ENCODE data around the gene SLC25A17.
"Not testable (repeated sequence)": the region's sequence is repeated elsewhere in the genome, so short reads cannot be mapped to it uniquely, and the experiment has no call there.

The SLC25A17 gene, protein sequence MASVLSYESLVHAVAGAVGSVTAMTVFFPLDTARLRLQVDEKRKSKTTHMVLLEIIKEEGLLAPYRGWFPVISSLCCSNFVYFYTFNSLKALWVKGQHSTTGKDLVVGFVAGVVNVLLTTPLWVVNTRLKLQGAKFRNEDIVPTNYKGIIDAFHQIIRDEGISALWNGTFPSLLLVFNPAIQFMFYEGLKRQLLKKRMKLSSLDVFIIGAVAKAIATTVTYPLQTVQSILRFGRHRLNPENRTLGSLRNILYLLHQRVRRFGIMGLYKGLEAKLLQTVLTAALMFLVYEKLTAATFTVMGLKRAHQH

DNA sequence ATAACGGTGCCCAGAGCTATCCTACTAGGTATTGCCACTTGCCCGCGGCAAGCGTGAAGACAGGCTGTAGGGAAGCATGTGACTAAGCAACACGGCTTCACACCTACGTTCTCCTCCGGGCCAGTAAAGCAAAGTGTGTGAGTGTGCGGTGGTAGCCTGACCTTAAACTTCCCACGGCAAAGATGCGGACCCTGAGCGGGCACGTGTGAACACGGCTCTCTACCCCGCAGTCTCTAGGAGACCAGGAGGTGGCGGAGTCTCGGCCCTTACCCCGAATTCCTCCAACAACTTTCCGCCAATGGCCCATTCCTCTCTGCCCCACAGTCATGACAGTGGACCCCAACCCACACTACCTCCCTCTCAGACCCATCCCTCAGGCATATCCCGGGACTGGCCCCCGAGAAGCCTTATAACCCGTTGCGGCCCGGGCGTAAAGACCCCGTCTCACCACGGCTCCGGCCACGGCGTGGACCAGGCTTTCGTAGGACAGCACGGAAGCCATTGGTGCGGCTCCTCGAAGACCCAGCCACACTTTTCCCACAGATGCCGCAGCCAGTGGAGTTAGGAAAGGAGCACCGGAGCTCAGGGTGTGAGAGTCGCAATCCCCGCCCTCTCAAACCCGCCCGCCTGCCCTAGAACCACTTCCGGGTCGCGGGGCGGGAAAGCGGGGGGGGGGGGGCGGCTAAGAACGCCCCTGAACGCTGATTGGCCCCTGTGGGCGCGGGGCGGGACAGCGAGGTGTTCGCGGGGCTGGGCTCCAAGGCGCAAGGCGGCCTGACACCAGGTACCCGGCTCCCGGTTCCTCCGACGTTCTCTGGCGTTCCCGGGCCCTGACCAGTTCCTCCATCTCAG is at the start of gene SLC25A17:
Gene SLC25A17 (minus strand): TSS at position 600 of the 852 bp plus-strand sequence. CDS start 98 bp downstream, at position 502.
- Histone ChIP-seq H3K9me3 (no peaks in the 10 kb centered on the region), H3K27me3 (ENCODE audit: low read depth) (no peaks in the 10 kb centered on the region), H3K4me3 (peak within 1 kb of the TSS; percentile 90), H3K4me1 (peaks cover 17% of the 10 kb centered on the region), H3K36me3 (replicated peaks) (peaks cover 14% of the 10 kb centered on the region)
- peak; percentile 82 to 93 for DNase-seq (ENCODE audit: low spot score in 2 of 2)
- in situ Hi-C loops (cut with MboI; ENCODE audit: low sequenced_read_pairs) = no loop called here

DNA sequence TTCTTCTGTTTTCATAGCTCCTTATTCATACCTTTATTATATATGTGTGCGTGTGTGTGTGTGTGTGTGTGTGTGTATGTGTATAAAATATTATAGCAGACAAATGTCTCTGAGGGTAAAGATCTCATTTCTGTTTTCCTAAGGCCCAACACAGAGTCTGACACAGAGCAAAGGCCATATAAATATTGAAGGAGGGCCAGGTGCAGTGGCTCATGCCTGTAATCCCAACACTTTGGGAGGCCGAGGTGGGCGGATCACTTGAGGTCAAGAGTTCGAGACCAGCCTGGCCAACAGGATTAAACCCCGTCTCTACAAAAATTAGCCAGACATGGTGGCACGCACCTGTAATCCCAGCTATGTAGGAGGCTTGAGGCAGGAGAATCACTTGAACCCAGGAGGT is 49.2 kb upstream of the SLC25A17 start:
- DNase-seq (ENCODE audit: low spot score in 2 of 2); in situ Hi-C loops (cut with MboI; ENCODE audit: low sequenced_read_pairs); H3K36me3 ChIP-seq (replicated peaks); H3K4me3 ChIP-seq; H3K9me3 ChIP-seq; H3K27me3 ChIP-seq (ENCODE audit: low read depth): not testable (repeated sequence)
- peaks cover 15% of the 10 kb centered on the region for H3K4me1 ChIP-seq

DNA sequence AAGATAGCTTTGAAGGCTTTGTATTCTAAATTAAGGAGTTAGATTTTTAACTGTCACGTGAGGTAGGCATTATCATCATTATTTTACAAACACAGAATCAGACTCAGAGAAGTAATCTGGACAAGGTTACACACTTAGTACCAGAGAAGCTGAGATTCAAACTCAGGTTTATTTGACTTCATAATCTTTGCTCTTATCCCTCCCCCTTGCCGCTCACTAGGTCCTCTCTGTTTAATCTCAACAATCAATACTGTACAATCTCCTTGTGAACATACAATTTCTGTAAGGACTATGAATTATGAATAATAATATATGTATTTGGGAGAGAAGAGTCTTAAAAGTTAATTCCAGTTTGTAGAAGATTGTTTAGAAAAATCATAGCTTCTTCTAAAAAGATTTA is 48.0 kb upstream of the SLC25A17 start:
- Histone ChIP-seq H3K36me3 (replicated peaks) (peaks cover 4% of the 10 kb centered on the region), H3K9me3 (no peaks in the 10 kb centered on the region), H3K27me3 (ENCODE audit: low read depth) (no peaks in the 10 kb centered on the region), H3K4me1 (peaks cover 18% of the 10 kb centered on the region), H3K4me3 (no peak overlapping the region)
- DNase-seq (ENCODE audit: low spot score in 2 of 2) = no peak
- in situ Hi-C loops (cut with MboI; ENCODE audit: low sequenced_read_pairs) = no loop called here

DNA sequence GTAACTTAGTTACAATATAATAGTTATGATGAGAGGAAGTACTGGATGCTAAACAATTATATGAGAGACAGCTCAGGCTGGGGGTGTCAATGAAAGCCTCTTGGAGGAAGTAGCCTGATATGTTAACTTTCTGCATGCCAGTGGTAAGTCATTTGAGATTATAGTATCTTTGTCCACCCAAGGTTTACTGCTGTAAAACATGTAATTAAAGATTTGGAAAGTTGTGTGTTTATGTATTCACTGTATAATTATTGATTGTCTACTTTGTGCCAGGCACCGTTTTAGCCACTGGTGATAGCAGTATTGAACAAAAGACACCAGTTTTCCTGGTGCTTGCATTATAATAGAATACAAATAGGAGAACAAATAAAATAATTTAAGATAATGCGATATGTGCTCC is 43.4 kb upstream of the SLC25A17 start:
- Histone ChIP-seq H3K4me3 (no peak overlapping the region), H3K9me3 (no peaks in the 10 kb centered on the region), H3K36me3 (replicated peaks) (peaks cover 9% of the 10 kb centered on the region), H3K4me1 (peaks cover 18% of the 10 kb centered on the region), H3K27me3 (ENCODE audit: low read depth) (no peaks in the 10 kb centered on the region)
- in situ Hi-C loops (cut with MboI; ENCODE audit: low sequenced_read_pairs) = no loop called here
- DNase-seq (ENCODE audit: low spot score in 2 of 2) = no peak

DNA sequence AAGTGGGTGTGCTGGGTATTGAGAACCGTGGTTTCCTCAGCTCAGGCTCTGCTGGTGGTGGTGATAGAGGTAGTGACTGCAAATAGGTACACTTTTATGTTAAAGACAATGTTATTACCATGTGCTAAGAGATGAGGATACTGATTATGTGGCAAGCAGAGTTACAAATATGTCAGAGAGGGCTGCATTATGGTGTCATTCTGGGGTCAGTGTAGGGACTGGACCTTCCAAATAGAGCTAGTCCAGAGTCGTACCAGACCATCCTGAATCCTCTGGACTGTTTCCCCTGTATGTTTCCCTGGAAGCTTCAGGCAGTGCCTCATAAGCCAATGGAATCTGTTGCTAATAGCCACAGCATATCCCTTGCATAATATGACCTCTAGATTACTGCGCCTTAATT is 42.9 kb upstream of the SLC25A17 start, which contains the start of gene DNAJB7:
Gene DNAJB7 (minus strand): TSS at position 101 of the 400 bp plus-strand sequence. CDS start 119 bp downstream, outside the sequence.
- no peak for DNase-seq (ENCODE audit: low spot score in 2 of 2)
- Histone ChIP-seq H3K36me3 (replicated peaks) (peaks cover 9% of the 10 kb centered on the region), H3K9me3 (no peaks in the 10 kb centered on the region), H3K4me3 (no peak within 1 kb of the TSS), H3K4me1 (peaks cover 16% of the 10 kb centered on the region), H3K27me3 (ENCODE audit: low read depth) (no peaks in the 10 kb centered on the region)
- in situ Hi-C loops (cut with MboI; ENCODE audit: low sequenced_read_pairs) = no loop called here

DNA sequence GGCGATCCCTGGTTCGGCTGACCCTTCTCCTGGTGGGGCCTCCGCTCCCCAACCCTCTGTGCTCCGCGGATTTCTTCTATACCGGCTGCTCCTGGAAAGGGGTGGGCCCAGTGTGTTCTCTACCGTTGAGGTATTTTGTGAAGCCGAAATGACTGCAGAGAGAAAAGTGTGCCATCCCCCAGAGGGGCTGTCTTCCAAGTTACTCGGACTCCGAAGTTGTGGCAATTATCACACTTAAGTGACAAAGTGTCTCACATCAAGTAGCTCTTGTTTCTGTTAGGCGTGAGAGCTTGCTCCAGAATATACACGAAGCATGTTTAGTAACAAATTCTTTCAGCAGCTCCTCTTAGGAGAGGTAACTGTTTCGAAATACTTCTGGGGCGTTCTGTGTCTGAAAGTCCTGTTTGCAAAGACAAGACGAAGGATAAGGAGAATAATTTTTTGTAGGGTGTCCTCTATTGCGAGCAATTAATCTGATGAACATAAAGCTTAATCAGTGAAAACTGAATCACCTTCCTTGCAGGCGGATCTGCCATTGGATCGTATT is 38.2 kb upstream of the SLC25A17 start:
- H3K9me3 ChIP-seq = no peaks in the 10 kb centered on the region
- H3K27me3 ChIP-seq (ENCODE audit: low read depth) = no peaks in the 10 kb centered on the region
- H3K4me1 ChIP-seq = peaks cover 14% of the 10 kb centered on the region
- peaks cover 9% of the 10 kb centered on the region for H3K36me3 ChIP-seq (replicated peaks)
- peak overlapping the region; percentile 84 for H3K4me3 ChIP-seq
- no peak for DNase-seq (ENCODE audit: low spot score in 2 of 2)
- in situ Hi-C loops (cut with MboI; ENCODE audit: low sequenced_read_pairs) = no loop called here

DNA sequence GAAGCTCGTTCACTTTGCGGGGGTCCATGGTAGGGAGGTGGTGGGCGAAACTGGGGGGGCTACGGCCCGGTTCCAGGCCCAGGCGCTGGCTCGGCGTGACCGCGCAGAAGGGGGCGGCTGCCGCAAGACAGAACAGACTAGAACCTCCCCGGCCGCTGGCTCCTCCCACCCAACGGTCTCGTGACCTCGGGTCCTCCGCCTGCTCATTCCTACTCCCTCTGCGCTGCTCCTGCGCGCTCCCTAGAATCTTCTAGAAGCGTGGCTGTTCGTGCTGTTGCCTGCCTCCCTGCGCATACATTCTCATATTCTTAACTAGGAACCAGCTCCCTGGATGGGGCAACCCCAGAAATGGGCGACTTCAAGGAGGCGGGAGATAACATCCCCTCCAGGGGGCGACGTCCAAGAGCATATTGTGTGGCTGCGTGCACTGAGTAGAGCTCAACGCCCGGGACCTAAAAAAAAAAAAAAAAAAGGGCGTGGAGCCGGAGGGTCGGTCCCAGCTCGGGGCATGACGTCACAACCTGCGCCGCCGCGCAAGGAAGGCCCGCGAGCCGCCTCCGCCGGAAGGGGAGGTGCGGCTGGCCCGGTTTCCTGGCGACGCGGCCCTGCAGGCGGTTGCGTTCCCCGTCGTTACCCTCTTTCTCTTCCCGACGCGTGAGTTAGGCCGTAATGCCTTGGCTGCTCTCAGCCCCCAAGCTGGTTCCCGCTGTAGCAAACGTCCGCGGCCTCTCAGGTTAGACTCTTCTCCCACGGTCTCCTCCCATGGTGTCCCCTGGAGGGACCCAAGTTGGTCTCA is 37.6 kb upstream of the SLC25A17 start, which contains the start of the genes ST13 and XPNPEP3:
Gene ST13 (minus strand): TSS at position 127 of the 796 bp plus-strand sequence. CDS start 99 bp downstream, at position 28.
Gene XPNPEP3 (plus strand): TSS at position 636 of the 796 bp plus-strand sequence. CDS start 34 bp downstream, at position 670.
- no peaks in the 10 kb centered on the region for H3K27me3 ChIP-seq (ENCODE audit: low read depth)

DNA sequence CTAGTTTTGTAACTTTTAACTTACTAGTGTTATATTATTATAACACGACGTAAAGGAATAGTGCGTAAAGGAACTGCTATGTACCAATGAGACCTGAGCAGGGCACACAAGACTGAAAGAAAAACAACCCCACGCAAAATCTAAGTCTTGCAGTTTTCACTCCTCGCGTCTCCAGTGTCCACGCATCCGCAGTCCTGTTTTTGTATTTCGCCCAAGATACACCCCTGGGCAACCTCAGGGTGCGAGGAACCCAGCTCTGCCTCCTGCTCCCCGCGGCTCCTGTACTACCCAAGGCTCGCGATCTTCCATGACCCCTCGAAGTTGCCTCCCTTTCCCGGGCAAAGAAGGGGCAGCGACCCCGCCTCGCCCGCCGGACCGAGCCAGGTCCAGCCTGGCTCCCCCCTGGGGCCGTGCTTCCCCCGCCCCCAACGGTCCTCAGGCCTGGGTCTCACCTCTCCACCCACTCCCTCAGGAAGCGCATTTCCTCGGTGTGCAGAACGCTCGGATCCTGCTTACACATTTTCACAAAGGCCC is 36.9 kb upstream of the SLC25A17 start:
- in situ Hi-C loops (cut with MboI; ENCODE audit: low sequenced_read_pairs) = no loop called here
- no peaks in the 10 kb centered on the region for H3K9me3 ChIP-seq

More for the DNA sequence above, 37.6 kb upstream of the SLC25A17 start, which contains the start of the genes ST13 and XPNPEP3:
- peak within 1 kb of the TSS; percentile 84 for H3K4me3 ChIP-seq
- peaks cover 8% of the 10 kb centered on the region for H3K36me3 ChIP-seq (replicated peaks)
- H3K9me3 ChIP-seq = no peaks in the 10 kb centered on the region
- in situ Hi-C loops (cut with MboI; ENCODE audit: low sequenced_read_pairs) = no loop called here
- DNase-seq (ENCODE audit: low spot score in 2 of 2) = peak; percentile 89 to 98
- peaks cover 16% of the 10 kb centered on the region for H3K4me1 ChIP-seq

DNA sequence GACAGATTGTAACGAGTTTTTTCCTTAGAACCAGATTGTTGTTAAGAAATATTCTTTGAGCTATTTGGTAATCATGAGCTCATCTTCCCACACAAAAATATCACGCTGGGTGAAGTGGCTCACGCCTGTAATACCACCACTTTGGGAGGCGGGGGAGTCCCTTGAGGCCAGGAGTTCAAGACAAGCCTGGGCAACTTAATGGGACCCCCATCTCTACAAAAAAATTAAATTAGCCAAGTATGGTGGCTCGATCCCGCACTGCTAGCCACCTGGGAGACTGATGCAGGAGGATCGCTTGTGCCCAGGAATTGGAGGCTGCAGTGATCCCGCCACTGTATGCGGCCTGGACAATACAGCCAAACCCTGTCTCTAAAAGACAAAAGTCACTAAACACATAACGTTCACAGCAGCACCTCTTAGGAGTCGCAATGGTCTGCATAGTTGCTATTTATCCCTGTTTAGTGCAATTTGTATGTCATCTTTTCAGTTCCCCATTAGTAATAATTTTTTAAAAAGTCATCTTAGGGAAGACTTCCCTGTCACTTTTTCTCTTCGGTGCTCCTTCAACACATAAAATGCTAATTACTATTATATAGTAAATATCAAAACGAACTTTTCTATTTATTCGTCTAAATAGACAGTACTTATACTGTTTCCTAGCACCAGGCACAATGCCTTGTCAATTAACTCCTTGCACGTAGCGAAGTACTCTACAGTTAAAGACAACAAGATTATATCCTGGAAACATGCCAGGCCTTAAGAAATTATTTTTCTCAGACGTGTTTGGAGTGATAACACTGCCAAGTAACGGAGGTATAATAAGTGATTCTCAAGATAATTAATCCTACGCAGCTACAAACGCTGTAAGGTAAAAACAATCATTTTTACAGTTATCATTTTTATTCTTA is 36.2 kb upstream of the SLC25A17 start:
- peaks cover 9% of the 10 kb centered on the region for H3K36me3 ChIP-seq (replicated peaks)
- in situ Hi-C loops (cut with MboI; ENCODE audit: low sequenced_read_pairs) = no loop called here
- no peaks in the 10 kb centered on the region for H3K27me3 ChIP-seq (ENCODE audit: low read depth)
- H3K4me3 ChIP-seq = peak overlapping the region; percentile 84
- H3K9me3 ChIP-seq = no peaks in the 10 kb centered on the region
- peaks cover 16% of the 10 kb centered on the region for H3K4me1 ChIP-seq
- DNase-seq (ENCODE audit: low spot score in 2 of 2) = peak; percentile 25 to 40

More for the DNA sequence above, 36.9 kb upstream of the SLC25A17 start:
- Histone ChIP-seq H3K36me3 (replicated peaks) (peaks cover 4% of the 10 kb centered on the region), H3K4me1 (peaks cover 16% of the 10 kb centered on the region), H3K4me3 (peak overlapping the region; percentile 84), H3K27me3 (ENCODE audit: low read depth) (no peaks in the 10 kb centered on the region)
- peak in 1 of 2 experiments; percentile 53 for DNase-seq (ENCODE audit: low spot score in 2 of 2)

DNA sequence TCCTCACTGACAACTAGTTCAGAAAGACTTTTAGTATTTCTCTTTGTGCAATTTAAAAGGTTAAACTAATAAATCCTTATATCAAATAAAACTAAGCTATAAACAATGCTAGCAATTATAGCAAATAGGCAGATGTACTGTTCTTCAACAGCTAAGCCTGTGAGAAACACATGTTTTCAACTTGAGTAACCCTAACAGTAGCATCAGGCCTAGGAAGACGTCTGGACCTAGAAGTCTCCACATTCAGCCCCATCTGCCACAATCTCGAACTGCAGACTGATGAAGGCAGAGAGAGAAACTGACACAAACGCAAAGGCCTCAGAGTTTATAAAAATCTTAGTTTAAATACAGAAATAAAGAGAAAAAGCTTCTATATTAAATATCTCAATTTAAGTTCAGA is 34.8 kb upstream of the SLC25A17 start:
- in situ Hi-C loops (cut with MboI; ENCODE audit: low sequenced_read_pairs) = no loop called here
- Histone ChIP-seq H3K27me3 (ENCODE audit: low read depth) (no peaks in the 10 kb centered on the region), H3K4me3 (peak overlapping the region; percentile 84), H3K36me3 (replicated peaks) (peaks cover 16% of the 10 kb centered on the region), H3K9me3 (no peaks in the 10 kb centered on the region), H3K4me1 (peaks cover 16% of the 10 kb centered on the region)
- DNase-seq (ENCODE audit: low spot score in 2 of 2) = no peak

DNA sequence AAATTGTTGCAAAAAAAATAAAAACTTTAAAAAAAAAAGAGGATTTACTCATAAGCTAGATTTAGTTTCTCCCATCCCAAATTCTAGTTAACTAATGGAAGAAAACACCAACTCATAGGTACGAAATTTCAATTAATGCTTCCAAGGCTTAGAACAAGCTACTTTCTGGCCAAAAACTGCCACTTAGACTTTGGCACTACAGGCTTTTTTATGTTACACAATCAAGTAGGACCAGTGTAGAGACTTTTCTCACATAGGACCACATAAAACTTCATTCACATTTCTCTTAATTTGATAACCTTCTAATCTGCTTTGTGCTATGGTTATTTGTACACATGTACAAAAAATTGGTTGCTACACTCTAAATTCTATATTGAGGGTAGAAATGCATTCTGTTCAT is 34.2 kb upstream of the SLC25A17 start:
- peaks cover 16% of the 10 kb centered on the region for H3K4me1 ChIP-seq
- H3K9me3 ChIP-seq = no peaks in the 10 kb centered on the region
- no peaks in the 10 kb centered on the region for H3K27me3 ChIP-seq (ENCODE audit: low read depth)
- H3K4me3 ChIP-seq = peak overlapping the region; percentile 10
- peaks cover 20% of the 10 kb centered on the region for H3K36me3 ChIP-seq (replicated peaks)
- DNase-seq (ENCODE audit: low spot score in 2 of 2) = no peak
- in situ Hi-C loops (cut with MboI; ENCODE audit: low sequenced_read_pairs) = no loop called here

DNA sequence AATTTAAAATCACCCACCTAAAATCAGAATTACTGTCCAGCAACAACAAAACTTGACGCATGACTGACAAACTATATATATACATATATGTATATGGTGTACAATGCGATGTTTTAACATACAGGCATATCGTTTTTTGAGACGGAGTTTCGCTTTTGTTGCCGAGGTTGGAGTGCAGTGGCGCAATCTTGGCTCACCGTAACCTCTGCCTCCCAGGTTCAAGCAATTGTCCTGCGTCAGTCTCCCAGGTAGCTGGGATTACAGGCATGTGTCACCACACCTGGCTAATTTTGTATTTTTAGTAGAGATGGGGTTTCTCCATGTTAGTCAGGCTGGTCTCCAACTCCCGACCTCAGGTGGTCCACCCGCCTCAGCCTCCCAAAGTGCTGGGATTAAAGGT is 26.7 kb upstream of the SLC25A17 start:
- H3K36me3 ChIP-seq (replicated peaks) = peaks cover 72% of the 10 kb centered on the region
- H3K27me3 ChIP-seq (ENCODE audit: low read depth); in situ Hi-C loops (cut with MboI; ENCODE audit: low sequenced_read_pairs); H3K9me3 ChIP-seq; DNase-seq (ENCODE audit: low spot score in 2 of 2); H3K4me1 ChIP-seq; H3K4me3 ChIP-seq: not testable (repeated sequence)

Measured in HAP-1 (cell line).